Testis (tissue), 3 donors: ENCODE data around the gene SEC24C. TPM values are rescaled to one million over a fixed set of nuclear protein-coding genes. Genes with fewer than 3 reads are reported as not detected.
A peak's percentile ranks its signal among the peaks of the same experiment; 100 is the strongest.
"Not testable (repeated sequence)": the region's sequence is repeated elsewhere in the genome, so short reads cannot be mapped to it uniquely, and the experiment has no call there.

Experiments
- DNase-seq: peaks from one replicate; pipeline ENCODE4 v3.0.0-alpha.2; 2019
- H3K27ac ChIP-seq, 2 donors: fragments of 200-600 bp; sonication (generic); one replicate each; pipeline ENCODE4 v1.5.1; 2019
- H3K27me3 ChIP-seq: fragments of 200-600 bp; sonication (generic); one replicate; pipeline ENCODE4 v1.5.1; 2019
- H3K36me3 ChIP-seq: fragments of 200-600 bp; sonication (generic); one replicate; pipeline ENCODE4 v1.5.1; 2017; ENCODE audit warnings: low read depth; ENCODE audit errors: missing control alignments
- H3K4me1 ChIP-seq: fragments of 200-600 bp; sonication (generic); one replicate; pipeline ENCODE4 v1.5.1; 2019
- H3K4me3 ChIP-seq, 2 donors: fragments of 200-600 bp; sonication (generic); one replicate each; pipeline ENCODE4 v1.5.1; 2017 to 2019
- H3K9me3 ChIP-seq: fragments of 200-600 bp; sonication (generic); one replicate; pipeline ENCODE4 v1.5.1; 2017
- CTCF ChIP-seq, 3 experiments: fragments of 450-650 bp in 2 of 3; fragments of 200-600 bp in 1 of 3; sonication (generic) in 1 of 3; IDR thresholded peaks; one replicate each; pipeline ENCODE4 v1.5.1; 2016 to 2019; ENCODE audit warnings: antibody characterized with exemption in 3 of 3, mild to moderate bottlenecking in 2 of 3, moderate library complexity in 1 of 3
- POLR2A ChIP-seq: fragments of 450-650 bp; IDR thresholded peaks from one replicate; pipeline ENCODE4 v1.6.1; 2017; ENCODE audit warnings: antibody characterized with exemption, mild to moderate bottlenecking, moderate library complexity
- WGBS, 2 donors: methylation state at CpG; one replicate each; pipeline ENCODE4 v1.1.5; 2018; 5-methylcytosine and 5-hydroxymethylcytosine counted together
- intact Hi-C: fragments of 100-400 bp; cut with DNase I; formaldehyde crosslinking; loops from one replicate; pipeline ENCODE4 v1.15.1; 2023; ENCODE audit warnings: low total_unique reads
- polyA plus RNA-seq: library from polyadenylated mRNA; stranded (reverse); fragments of 350-450 nt; fragmentation: Illumina TruSeq; extraction: RNeasy Lipid Tissue Mini Kit (QIAGEN cat#74804); gene quantifications from one replicate; pipeline ENCODE4 v1.2.3, GENCODE V29; 2014; ENCODE audit warnings: low read depth, low replicate concordance; ENCODE audit not compliant: insufficient read depth
- total RNA-seq, 2 donors: library from RNA; depleted of rRNA; stranded (reverse); fragments of >200 nt; gene quantifications; one replicate each; pipeline ENCODE4 v1.2.3, GENCODE V29; 2016

The SEC24C gene
- total and polyA plus RNA-seq, 3 donors from 2014 or later = 77.8 to 92.4 (median 82.0) TPM

- intact Hi-C loops = no loop called here
These were observed 20.7 kb upstream of the SEC24C start for GRCh38 chr10:73723516-73723915.

DNA sequence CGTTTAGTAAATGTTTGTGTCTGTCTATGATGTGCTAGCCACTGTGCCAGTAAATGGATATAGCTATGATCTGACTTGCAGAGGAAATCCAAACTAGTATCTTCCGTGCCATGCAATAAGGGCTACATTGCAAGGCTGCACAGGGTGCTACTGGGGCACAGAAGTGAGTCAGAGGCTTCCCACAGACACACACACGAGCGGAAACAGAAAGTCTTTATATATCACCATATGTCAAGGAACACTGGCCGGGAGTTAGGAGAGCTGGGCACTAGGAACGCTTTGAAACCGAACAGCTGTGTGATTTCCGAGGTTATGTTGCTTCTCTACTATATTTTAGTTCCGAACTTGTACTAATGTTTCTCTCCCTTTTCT, 14.4 kb upstream of the SEC24C start:
- Histone ChIP-seq H3K27ac (peak overlapping the region; percentile 79 to 85), H3K4me3 (peak overlapping the region; percentile 89 to 96)
- WGBS, 2 donors = 0 to 1% methylated on average over 7 to 9 of the region's 9 CpGs
- intact Hi-C loops, H3K36me3 ChIP-seq, H3K27me3 ChIP-seq, DNase-seq, H3K4me1 ChIP-seq, H3K9me3 ChIP-seq: not testable (repeated sequence)

More at GRCh38 chr10:73723516-73723915, 20.7 kb upstream of the SEC24C start:
- 71 to 89% methylated on average over 4 of the region's 4 CpGs for WGBS, 2 donors
- Histone ChIP-seq H3K27me3 (no peaks in the 10 kb centered on the region), H3K9me3 (no peaks in the 10 kb centered on the region), H3K4me3 (no peak overlapping the region), H3K27ac (no peak overlapping the region), H3K36me3 (no peaks in the 10 kb centered on the region), H3K4me1 (no peaks in the 10 kb centered on the region)
- TF ChIP-seq POLR2A (no peak), CTCF (IDR thresholded peaks at IDR 0.05) (no peak)
- no peak for DNase-seq

- intact Hi-C loops = no loop called here
- 0% methylated on average over 57 to 58 of the region's 58 CpGs for WGBS, 2 donors
- TF ChIP-seq CTCF (IDR thresholded peaks at IDR 0.05) (no peak), POLR2A (no peak)
- DNase-seq = peak; percentile 89
- Histone ChIP-seq H3K9me3 (no peaks in the 10 kb centered on the region), H3K4me1 (no peaks in the 10 kb centered on the region), H3K27me3 (no peaks in the 10 kb centered on the region), H3K4me3 (peak overlapping the region; percentile 89 to 96), H3K27ac (peak overlapping the region; percentile 79 to 85), H3K36me3 (no peaks in the 10 kb centered on the region)
These were observed 13.8 kb upstream of the SEC24C start for GRCh38 chr10:73730153-73730906.

DNA sequence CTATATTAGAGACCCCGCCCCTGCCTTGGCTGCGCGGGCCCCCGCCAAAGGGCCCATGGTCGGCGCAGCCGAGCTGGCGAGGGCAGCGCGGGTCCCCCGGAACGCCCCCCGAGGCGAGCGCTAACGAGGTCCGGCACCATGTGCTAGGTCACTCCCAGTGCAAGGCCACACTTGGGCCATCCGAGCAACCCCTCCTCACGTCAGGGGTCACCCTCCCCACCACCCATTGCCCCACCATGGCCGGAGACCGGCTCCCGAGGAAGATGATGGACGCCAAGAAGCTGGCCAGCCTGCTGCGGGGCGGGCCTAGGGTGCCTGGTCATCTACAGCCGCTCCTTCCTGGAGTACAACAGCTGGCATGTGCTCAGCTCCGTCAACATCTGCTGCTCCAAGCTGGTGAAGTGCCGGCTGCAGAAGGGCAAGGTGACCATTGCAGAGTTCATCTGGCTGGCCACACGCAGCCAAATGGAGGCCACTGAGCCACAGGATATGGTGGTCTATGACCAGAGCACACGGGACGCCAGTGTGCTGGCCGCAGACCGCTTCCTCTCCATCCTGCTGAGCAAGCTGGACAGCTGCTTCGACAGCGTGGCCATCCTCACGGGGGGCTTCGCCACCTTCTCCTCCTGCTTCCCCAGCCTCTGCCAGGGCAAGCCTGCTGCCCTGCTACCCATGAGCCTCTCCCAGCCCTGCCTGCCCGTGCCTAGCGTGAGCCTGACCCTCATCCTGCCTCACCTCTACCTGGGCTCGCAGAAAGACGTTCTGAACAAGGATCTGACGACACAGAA, 12.4 kb upstream of the SEC24C start:
- no peak for TF ChIP-seq POLR2A
- no peak for TF ChIP-seq CTCF (IDR thresholded peaks at IDR 0.05)
- DNase-seq = no peak
- no peaks in the 10 kb centered on the region for H3K27me3 ChIP-seq
- WGBS, 2 donors = 49 to 56% methylated on average over 26 to 42 of the region's 42 CpGs
- intact Hi-C loops = no loop called here
- no peak overlapping the region for H3K27ac ChIP-seq
- H3K36me3 ChIP-seq = no peaks in the 10 kb centered on the region
- H3K9me3 ChIP-seq = no peaks in the 10 kb centered on the region
- H3K4me1 ChIP-seq = no peaks in the 10 kb centered on the region
- H3K4me3 ChIP-seq = no peak overlapping the region

GRCh38 chr10:73732426-73732825, 11.7 kb upstream of the SEC24C start:
- intact Hi-C loops = no loop called here
- no peaks in the 10 kb centered on the region for H3K4me1 ChIP-seq
- no peaks in the 10 kb centered on the region for H3K9me3 ChIP-seq
- H3K4me3 ChIP-seq = peak overlapping the region in 1 of 2 donors; percentile 11
- no peak overlapping the region for H3K27ac ChIP-seq
- TF ChIP-seq CTCF (IDR thresholded peaks at IDR 0.05) (no peak), POLR2A (no peak)
- 63 to 76% methylated on average over 8 to 13 of the region's 20 CpGs for WGBS, 2 donors
- no peak for DNase-seq
- no peaks in the 10 kb centered on the region for H3K36me3 ChIP-seq
- no peaks in the 10 kb centered on the region for H3K27me3 ChIP-seq
